ENCODE data around the gene TAOK3. TPM values are rescaled to one million over a fixed set of nuclear protein-coding genes. Genes with fewer than 3 reads are reported as not detected.

Gene TAOK3
- total and polyA plus RNA-seq, 2 donors (not counting 1 experiment from before 2014, with no cell fraction given) = 30.0 to 80.4 TPM

DNA sequence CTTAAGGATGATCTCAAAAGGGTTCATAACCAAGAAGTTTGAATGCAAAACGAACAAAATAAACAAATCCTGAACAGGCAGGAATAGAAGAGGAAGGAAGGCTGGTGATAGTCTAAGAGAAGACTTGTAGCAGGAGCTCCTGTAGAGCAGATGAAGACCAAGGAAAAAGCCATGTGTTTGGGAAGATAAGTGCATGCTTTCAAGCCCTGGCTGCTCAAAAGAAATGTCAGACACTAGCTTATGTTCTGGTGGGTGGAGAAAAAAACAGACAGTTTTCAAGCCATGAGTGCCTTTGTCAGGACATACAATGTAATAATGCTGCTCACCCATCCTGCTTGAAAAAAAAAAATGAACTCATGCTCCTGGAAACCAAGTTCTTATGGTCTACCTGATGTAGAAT lies 27.4 kb downstream of the TAOK3 start:
- Mint-ChIP-seq H3K9me3 (ENCODE audit: insufficient read depth) (no peaks in the 10 kb centered on the region), H3K4me3 (no peak overlapping the region), H3K27ac (peak overlapping the region; percentile 75), H3K4me1 (peaks cover 49% of the 10 kb centered on the region), H3K27me3 (no peaks in the 10 kb centered on the region)
- peak overlapping the region; percentile 8 for H3K9ac ChIP-seq (ENCODE audit: low read length)
- no peak for ATAC-seq (ENCODE audit: low read depth)
- no peak overlapping the region for H3K4me3 ChIP-seq (ENCODE audit: control extremely low read depth in 1 of 5, extremely low read depth in 1 of 5, insufficient read depth in 1 of 5, low read depth in 2 of 5, low read length in 4 of 5)
- H3K27ac ChIP-seq (ENCODE audit: low read length in 2 of 2) = peak overlapping the region in 1 of 2 donors; percentile 50
- DNase-seq = no peak
- H3K9me3 ChIP-seq (ENCODE audit: control extremely low read depth in 1 of 3, control insufficient read depth in 2 of 3, insufficient read depth in 1 of 3, low read length in 2 of 3) = no peaks in the 10 kb centered on the region
- POLR2A ChIA-PET = no interaction called here
- intact Hi-C loops (cut with micrococcal nuclease) = loop anchor here (2.0 kb wide), 1 partner anchor 15 kb away; no protein-coding TSS in a partner anchor
- H3K4me2 ChIP-seq (replicated peaks; ENCODE audit: low read depth, low read length, poor library complexity, severe bottlenecking) = peak overlapping the region; percentile 16
- H3K4me1 ChIP-seq (ENCODE audit: control insufficient read depth in 2 of 2, insufficient read depth in 2 of 2, low read length in 2 of 2) = peaks cover 21 to 32% of the 10 kb centered on the region in 2 donors
- WGBS (ENCODE audit: insufficient coverage) = 0% methylated on average over 1 of the region's 1 CpG
- H3K36me3 ChIP-seq (replicated peaks in 1 of 2; ENCODE audit: control extremely low read depth in 1 of 2, control insufficient read depth in 1 of 2, extremely low read depth in 1 of 2, insufficient read depth in 2 of 2, low read length in 1 of 2) = peaks cover 0 to 2% of the 10 kb centered on the region in 2 experiments
- no peaks in the 10 kb centered on the region for H3K27me3 ChIP-seq (replicated peaks in 1 of 4; ENCODE audit: control extremely low read depth in 1 of 4, control insufficient read depth in 3 of 4, insufficient read depth in 4 of 4, low read length in 3 of 4)
- H3K79me2 ChIP-seq (ENCODE audit: control insufficient read depth, insufficient read depth, low read length) = peaks cover 73% of the 10 kb centered on the region
- no peak overlapping the region for H2AFZ ChIP-seq (ENCODE audit: insufficient read depth, low read depth, low read length, poor library complexity, severe bottlenecking)
- no peak for TF ChIP-seq CTCF (IDR thresholded peaks at IDR 0.05)
- no peak for TF ChIP-seq EZH2 (IDR thresholded peaks at IDR 0.05; ENCODE audit: borderline replicate concordance, insufficient read depth, low read depth, low read length, poor library complexity, severe bottlenecking)
- CTCF ChIA-PET = interaction anchor here (1.5 to 2.6 kb wide), 3 partner anchors 11 to 31 kb away, joined by 4 to 13 read pairs (median 8); partner anchors contain the start of gene SUDS3
- H4K20me1 ChIP-seq (ENCODE audit: control insufficient read depth, insufficient read depth, low read length, poor library complexity, severe bottlenecking) = peaks cover 25% of the 10 kb centered on the region

DNA sequence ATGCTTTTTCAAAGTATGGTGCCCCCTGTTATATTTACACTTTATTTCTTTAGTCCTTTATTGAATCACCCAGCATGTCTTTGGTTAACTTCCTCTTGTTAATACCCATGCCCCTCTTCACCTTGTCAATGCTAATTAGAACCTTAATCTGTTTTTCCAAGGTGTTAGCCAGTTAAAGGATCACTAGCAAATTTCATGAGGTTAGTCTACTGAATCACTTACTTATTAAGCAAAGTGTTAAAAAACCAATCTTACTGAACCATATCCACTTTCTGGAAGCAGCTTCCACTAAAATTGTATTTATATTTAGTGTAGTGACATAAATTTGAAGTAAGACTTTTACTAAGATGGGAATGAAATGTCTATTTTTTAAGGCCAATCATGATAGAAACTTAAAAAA lies 27.9 kb downstream of the TAOK3 start:
- H3K27me3 Mint-ChIP-seq = no peaks in the 10 kb centered on the region

More for the DNA sequence above, 27.9 kb downstream of the TAOK3 start:
- Histone ChIP-seq H3K9ac (ENCODE audit: low read length) (peak overlapping the region; percentile 8), H3K36me3 (replicated peaks in 1 of 2; ENCODE audit: control extremely low read depth in 1 of 2, control insufficient read depth in 1 of 2, extremely low read depth in 1 of 2, insufficient read depth in 2 of 2, low read length in 1 of 2) (peaks cover 0 to 2% of the 10 kb centered on the region in 2 experiments), H3K27me3 (replicated peaks in 1 of 4; ENCODE audit: control extremely low read depth in 1 of 4, control insufficient read depth in 3 of 4, insufficient read depth in 4 of 4, low read length in 3 of 4) (no peaks in the 10 kb centered on the region), H4K20me1 (ENCODE audit: control insufficient read depth, insufficient read depth, low read length, poor library complexity, severe bottlenecking) (peaks cover 21% of the 10 kb centered on the region), H3K9me3 (ENCODE audit: control extremely low read depth in 1 of 3, control insufficient read depth in 2 of 3, insufficient read depth in 1 of 3, low read length in 2 of 3) (no peaks in the 10 kb centered on the region), H3K4me2 (replicated peaks; ENCODE audit: low read depth, low read length, poor library complexity, severe bottlenecking) (peak overlapping the region; percentile 16), H3K4me3 (ENCODE audit: control extremely low read depth in 1 of 5, extremely low read depth in 1 of 5, insufficient read depth in 1 of 5, low read depth in 2 of 5, low read length in 4 of 5) (no peak overlapping the region), H2AFZ (ENCODE audit: insufficient read depth, low read depth, low read length, poor library complexity, severe bottlenecking) (no peak overlapping the region), H3K27ac (ENCODE audit: low read length in 2 of 2) (peak overlapping the region in 1 of 2 donors; percentile 50), H3K4me1 (ENCODE audit: control insufficient read depth in 2 of 2, insufficient read depth in 2 of 2, low read length in 2 of 2) (peaks cover 21 to 32% of the 10 kb centered on the region in 2 donors), H3K79me2 (ENCODE audit: control insufficient read depth, insufficient read depth, low read length) (peaks cover 73% of the 10 kb centered on the region)
- Mint-ChIP-seq H3K9me3 (ENCODE audit: insufficient read depth) (no peaks in the 10 kb centered on the region), H3K4me3 (no peak overlapping the region), H3K4me1 (peaks cover 49% of the 10 kb centered on the region), H3K27ac (no peak overlapping the region)
- DNase-seq (no peak), ATAC-seq (ENCODE audit: low read depth) (no peak)
- ChIA-PET CTCF (interaction anchor here (2.6 kb wide), 1 partner anchor 11 kb away, joined by 13 read pairs; no protein-coding TSS in a partner anchor), POLR2A (no interaction called here)
- intact Hi-C loops (cut with micrococcal nuclease) = loop anchor here (2.0 kb wide), 1 partner anchor 14 kb away; no protein-coding TSS in a partner anchor
- TF ChIP-seq EZH2 (IDR thresholded peaks at IDR 0.05; ENCODE audit: borderline replicate concordance, insufficient read depth, low read depth, low read length, poor library complexity, severe bottlenecking) = no peak
- TF ChIP-seq CTCF (IDR thresholded peaks at IDR 0.05) = no peak

Data from B cell (primary cell).